AG09309 (cell line): ENCODE measurements around the gene FHIP2A.

Experiments used
- DNase-seq: peaks from one replicate; pipeline ENCODE4 v3.0.0-alpha.2; 2010; ENCODE audit warnings: low read depth
- H3K4me3 ChIP-seq: 2 replicates; pipeline ENCODE4 v1.5.1; 2011; ENCODE audit warnings: mild to moderate bottlenecking, low read depth, low read length, moderate library complexity; ENCODE audit not compliant: control insufficient read depth
- CTCF ChIP-seq: IDR thresholded peaks from 2 replicates; pipeline ENCODE4 v1.5.1; 2011; ENCODE audit warnings: mild to moderate bottlenecking, low read depth, low read length, inconsistent platforms; ENCODE audit not compliant: insufficient read depth, control insufficient read depth; ENCODE audit errors: missing control alignments

The FHIP2A gene

GRCh38 chr10:114815791-114816190, 5.8 kb upstream of the FHIP2A start:
- no peak for TF ChIP-seq CTCF
- H3K4me3 ChIP-seq: no peak overlapping the region
- DNase-seq: no peak

- DNase-seq: no peak
- H3K4me3 ChIP-seq: no peak overlapping the region
- TF ChIP-seq CTCF: no peak
These were observed 5.3 kb upstream of the FHIP2A start for GRCh38 chr10:114816308-114816707.

GRCh38 chr10:114819322-114819721, 2.3 kb upstream of the FHIP2A start:
- DNase-seq: no peak
- no peak overlapping the region for H3K4me3 ChIP-seq
- no peak for TF ChIP-seq CTCF

GRCh38 chr10:114821915-114822443, 399 bp downstream of the FHIP2A start:
- no peak for TF ChIP-seq CTCF
- no peak for DNase-seq
- peak overlapping the region; percentile 74 for H3K4me3 ChIP-seq

- DNase-seq: no peak
- no peak for TF ChIP-seq CTCF
- H3K4me3 ChIP-seq: peak overlapping the region; percentile 74
These were observed 980 bp downstream of the FHIP2A start for GRCh38 chr10:114822444-114823076.

GRCh38 chr10:114823077-114823463, 1.5 kb downstream of the FHIP2A start:
- no peak for DNase-seq
- no peak for TF ChIP-seq CTCF
- H3K4me3 ChIP-seq: peak overlapping the region; percentile 74
